HG03520 (cell line): ENCODE data around the gene EBPL.
"Not testable (repeated sequence)": the region's sequence is repeated elsewhere in the genome, so short reads cannot be mapped to it uniquely, and the experiment has no call there.

Experiments used
- ATAC-seq: cut with Tn5 transposase; IDR thresholded peaks from one replicate; pipeline ENCODE4 v1.9.1; 2021; ENCODE audit warnings: mild to moderate bottlenecking, moderate library complexity; ENCODE audit not compliant: unreplicated experiment

EBPL gene

DNA sequence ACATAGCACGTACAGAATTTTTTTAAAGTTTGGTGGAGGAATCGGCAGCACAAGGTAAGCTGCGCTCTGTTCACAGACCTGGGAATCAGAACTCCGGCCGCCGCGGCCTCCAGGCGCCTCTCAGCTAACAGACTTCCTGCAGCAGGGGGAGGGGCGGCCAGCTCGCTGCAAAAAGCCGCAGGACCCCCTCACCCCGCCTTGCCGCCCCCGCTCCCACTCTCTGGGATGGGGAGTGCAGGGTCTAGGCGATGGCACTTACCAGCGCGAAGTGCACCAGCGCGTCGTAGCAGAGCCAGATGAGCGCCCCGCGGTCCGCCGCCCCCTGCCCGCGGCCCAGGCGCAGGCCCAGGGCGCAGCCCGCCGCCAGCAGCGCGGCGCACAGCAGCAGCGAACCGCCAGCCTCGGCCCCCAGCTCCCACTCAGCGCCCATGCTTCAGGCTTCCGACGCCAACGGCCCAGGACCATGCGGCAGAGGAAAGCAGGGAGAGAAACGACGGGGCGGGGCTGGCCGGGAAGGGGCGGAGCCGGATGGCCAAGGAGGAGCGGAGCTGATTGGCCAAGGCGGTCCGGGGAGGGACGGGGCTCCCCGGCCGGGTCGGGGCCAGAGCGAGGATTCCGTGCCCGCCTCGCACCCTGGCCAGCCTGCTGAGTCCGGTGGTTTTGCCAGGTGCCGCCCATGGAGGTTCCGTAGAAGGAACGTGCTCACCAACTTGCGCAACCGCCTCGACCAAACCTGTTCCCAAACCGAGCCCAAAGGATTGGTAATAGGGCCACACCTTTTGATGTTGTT is at the start of gene EBPL:
Gene EBPL (minus strand): TSS at position 492 of the 790 bp plus-strand sequence. CDS start 62 bp downstream, at position 430.
- ATAC-seq, result peak; percentile 96

DNA sequence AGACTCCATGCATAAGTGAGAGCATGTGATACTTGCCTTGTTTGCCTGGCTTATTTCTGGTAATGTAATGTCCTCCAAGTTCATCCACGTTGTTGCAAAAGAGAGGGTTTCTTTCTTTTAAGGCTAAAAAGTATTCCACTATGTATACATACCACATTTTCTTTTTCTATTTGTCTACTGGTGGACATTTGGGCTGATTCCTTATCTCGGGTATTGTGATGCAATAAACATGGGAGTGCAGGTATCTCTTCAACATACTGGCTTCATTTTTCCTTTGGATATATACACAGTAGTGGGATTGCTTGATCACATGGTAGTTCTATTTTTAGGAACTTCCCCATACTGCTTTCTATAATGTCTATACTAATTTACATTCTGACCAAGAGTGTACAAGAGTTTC is 49.6 kb upstream of the EBPL start:
- no peak for ATAC-seq

DNA sequence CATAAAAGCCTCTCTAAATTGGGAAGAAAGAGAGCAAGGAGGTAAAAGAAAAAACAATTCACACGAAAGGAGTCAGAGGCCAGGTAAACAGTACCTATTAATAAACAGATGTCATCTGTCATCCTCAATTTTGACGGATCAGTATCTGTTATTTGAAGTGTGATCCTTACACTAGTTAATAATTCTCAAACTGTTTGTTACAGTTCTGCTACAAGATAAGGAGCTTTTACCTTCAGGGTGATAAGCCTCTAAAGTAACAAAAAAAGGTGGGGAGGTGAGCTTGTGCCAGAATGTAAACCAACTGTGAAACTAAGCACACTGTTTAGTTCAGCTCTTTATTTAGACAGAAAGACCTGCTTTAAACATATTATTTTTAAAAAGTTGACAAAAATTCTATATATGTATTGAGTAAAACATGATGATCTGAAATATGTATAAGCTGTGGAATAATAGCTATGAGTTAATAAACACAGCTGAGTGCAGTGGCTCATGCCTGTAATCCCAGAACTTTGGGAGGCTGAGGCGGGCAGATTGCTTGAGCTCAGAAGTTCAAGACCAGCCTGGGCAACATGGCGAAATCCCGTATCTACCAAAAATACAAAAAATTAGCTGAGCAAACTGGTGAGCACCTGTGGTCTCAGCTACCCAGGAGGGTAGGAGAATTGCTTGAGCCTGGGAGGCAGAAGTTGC is 48.4 kb upstream of the EBPL start:
- no peak for ATAC-seq

DNA sequence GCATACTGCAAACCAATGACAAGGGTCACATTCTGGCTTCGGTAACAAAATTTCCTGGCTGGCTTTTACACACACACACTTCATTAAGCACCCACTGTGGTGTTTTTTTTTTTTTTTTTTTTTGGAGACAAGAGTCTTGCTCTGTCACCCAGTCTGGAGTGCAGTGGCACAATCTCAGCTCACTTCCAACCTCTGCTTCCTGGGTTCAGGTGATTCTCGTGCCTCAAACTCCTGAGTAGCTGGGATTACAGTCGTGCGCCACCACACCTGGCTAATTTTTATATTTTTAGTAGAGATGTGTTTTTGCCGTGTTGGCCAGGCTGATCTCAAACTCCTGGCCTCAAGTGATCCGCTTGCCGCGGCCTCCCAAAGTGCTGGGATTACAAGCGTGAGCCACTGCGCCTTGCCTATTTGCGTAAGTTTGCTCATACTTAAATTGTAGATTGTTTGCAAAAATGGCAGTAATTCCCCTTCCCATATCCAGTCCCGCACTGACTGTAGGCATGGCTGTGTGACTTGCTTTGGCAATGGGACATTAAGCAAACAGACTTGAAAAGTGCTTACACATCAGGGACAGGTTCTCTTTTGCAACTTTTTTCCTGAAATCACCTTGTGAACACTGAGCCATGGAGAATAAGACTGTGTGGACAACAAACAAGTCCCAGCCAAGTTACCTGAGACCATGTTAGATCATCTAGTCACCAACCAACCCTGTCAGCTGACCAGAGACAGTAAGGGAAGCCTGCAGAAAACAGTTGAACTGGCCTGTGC is 42.1 kb upstream of the EBPL start:
- ATAC-seq, result no peak

DNA sequence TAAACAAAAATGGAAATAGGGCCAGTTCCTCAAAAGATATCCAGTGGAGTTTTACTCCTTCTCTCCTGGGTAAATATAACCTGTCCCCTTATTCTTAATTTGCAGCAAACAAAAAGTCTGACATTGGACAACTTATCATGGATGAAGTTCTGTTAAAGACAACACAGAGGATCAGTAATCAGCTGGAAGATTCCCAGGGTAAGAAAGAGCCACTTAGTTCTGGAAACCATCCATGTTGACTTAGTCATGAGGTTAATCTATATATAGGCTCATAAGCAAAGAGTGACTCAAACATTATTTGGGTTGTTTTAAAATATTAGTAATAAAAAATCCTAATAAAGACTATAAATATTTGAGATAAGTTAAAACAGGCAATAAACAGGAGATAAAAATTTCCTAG is 40.5 kb upstream of the EBPL start:
- no peak for ATAC-seq

DNA sequence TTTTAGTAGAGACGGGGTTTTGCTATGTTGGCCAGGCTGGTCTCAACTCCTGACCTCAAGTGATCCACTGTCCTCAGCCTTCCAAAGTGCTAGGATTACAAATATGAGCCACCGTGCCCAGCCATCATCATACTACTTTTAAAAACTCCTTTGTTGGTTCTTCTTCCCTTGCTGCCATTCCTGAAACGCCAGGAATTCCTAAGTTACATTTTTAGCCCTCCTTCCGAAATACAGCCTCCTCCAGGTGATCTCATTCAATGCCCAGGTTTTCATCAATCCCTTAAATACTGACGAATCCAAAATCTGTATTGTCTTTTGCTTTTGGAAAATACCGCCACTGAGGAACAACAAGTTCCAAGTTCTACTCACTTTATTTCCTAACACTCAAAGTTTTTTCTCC is 25.3 kb upstream of the EBPL start:
- ATAC-seq, result no peak

DNA sequence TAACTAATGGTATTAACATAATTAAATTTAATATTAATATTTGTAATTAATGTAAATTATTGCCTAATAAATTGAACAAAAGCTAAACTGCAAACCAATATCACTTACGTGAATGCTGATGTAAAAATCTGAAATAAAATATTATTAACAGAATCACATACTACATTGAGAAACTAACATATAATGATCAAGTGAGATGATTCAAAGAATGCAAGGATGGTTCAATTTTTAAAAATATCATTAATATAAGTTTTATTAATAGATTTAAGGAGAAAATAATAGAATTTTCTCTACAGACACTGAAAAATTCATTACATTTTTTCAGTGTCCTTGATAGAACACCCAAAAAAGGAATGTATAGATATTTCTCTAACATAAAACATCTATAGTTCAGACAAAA is 23.5 kb upstream of the EBPL start:
- no peak for ATAC-seq

DNA sequence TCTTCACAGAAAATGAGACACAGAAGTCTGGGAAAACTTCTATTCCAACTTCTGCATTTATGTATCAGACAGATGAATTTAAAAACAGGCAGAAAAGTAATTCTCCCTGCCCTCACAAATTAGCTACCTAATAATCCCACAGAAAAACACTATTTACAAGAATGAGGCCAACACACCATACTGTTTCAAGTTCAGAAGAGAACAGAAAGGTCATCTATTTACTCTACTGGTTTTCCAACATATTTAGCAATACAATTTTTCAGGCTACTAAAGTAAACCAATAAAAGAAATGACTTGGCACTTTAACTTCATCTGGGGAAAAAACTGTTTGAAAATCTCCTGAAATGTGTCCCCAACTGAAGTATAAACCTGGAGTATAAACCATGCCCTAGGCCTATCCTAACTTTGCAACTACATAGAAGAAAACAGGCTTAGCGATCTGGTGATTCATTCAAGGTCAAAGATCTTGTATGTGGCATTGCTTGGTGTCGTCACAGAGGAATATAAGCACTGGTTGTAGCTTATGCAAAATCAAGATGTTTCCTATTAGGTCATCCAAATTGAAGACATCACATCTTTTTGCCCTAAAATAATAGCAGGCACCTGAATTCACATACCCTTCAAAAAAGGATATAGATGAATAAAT is 20.1 kb upstream of the EBPL start:
- ATAC-seq, result no peak

DNA sequence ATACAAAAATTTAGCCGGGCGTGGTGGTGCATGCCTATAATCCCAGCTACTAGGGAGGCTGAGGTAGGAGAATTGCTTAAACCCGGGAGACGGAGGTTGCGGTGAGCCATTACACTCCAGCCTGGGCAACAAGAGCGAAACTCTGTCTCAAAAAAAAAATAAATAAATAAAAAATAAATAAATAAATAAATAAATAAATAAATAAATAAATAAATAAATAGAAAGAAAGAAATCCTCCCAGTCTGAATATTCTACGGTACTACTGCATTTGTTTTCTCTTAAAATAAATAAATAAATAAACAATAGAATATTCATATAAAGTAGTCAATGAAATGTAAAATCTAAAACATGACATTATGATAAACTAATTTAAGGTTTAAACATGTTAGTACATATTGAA is 13.0 kb upstream of the EBPL start:
- ATAC-seq, result not testable (repeated sequence)

DNA sequence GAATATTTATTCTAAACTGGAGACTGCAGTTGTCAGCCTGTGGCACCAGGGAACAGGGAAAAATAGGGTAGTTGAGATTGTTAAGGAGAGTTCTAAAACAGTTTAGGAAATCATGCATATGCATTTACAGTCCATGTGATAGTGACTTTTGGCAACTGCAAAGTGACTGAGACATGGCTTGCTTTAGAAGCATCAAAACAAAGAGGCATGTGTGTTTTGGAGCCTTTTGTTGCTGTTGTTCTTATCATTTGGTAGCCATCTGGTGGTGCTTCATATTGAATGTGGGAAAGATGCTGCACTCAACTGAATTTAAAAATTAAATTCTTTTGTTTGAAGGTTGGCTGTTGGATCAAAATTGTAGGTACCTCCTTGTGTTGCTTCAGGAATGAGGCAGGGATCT is 10.2 kb upstream of the EBPL start:
- ATAC-seq, result no peak

DNA sequence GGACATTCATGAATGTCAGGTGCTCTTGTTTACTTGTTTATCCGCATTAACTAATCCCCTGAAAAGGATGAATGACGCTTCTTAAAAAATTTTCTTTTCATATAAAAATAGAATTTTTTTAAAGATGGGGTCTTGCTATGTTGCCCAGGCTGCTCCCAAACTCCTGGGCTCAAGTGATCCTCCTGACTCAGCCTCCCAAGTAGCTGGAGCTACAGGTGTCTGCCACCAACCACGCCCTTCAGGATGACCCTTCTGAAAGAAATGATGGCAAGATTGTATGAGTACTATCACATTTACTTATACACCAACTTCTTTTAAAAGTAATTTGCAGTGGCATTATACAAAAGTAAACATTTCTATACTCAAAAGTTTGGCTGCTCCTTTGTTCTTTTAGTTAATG is 6.2 kb upstream of the EBPL start:
- ATAC-seq, result no peak

DNA sequence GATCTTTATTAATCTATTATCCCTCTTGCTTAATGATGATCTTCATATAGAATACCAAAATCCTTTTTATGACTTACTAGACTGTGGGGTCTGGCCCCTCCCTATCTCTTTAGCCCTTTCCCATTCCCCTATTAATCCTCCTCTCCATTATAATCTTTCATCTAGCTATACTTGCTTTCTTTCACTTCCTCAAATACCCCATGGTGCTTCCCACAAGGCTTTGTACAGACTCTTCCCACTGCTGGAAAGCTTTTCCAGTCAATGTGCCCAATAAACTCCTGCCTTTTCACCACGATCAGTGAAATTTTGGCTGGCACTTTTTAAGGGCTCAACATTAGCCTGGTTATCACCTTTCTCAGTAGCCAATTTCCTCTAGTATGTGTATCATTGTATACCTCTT is 3.2 kb upstream of the EBPL start:
- ATAC-seq, result no peak

DNA sequence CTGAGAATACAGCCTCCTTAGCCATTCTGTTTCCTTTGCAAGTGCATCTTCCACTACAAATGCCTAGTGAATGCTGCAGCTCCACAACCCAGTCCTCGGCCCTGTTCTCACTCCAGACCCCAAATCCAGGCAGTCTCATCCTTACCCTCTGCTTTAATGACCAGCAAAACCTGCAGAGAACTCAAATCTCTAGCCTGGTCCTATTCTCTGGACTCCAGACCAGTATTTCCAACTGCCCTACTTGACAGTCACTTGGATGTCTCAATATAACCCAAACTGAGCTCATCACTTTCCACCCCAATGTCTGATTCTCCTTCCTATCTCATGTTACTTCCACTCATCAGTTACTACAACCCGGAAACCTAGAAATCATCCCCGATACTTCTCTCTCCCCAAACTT is 2.6 kb upstream of the EBPL start:
- ATAC-seq, result no peak

DNA sequence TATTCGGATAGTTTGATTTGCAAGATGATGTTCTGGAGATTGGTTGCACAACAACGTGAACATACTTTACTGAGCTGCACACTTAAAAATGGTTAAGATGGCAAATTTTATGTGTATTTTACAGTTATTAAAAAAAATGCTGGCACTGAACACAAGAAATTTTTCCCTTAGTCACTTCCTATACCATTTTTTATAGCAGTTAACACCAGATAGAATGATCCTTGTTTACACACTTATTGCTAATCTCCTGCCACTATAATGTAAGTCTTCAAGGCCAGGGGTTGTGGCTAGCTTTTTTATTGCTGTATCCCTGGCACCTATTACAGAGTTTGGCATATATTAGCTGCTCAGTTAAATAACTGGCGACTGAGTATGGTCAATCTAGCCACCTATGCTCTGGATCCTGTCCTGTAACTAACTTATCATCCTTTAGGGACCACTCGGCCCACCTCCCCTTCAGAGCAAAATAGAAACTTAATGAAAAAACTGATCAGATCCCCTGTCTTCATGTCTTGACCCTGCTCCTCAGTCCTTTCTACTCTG is 2.0 kb upstream of the EBPL start:
- no peak for ATAC-seq

DNA sequence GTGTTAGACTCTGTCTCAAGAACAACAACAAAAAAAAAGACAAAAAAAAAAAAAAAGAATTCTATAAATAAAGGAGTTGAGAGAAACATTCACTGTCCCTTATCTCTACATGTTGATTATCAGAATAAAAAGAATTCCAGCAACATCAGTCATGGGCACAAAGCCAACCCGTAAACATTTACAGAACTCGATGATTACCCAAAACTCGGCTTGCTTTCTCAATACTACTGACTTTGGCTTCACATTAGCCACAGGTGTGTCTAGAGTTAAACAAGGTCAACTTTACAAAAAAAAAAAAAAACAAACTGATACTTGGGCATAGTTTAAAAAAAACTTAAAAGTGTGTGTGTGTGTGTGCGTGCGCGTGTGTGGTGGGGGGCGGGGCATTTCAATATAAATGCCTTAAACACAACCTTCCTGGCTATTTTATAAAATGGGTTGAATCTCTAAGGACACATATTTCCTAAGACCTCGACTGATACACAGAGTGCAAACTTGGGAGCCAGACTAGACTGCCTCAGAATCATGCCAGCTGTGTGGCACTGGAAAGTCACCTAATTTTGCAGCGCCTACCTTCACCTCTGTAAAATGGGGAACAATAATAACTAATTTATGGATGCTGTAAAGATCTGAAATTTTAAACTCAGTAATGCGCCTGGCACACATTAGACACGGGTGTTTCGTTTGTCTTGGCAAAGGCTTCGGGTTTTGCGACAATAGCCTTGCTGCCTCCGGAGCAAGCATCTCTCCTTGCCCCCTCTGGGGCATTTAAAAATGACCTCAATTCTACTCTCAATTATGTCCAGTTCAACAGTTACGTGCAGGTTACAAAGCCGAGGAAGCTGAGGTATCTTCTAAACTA is 922 bp downstream of the EBPL start:
- peak; percentile 22 for ATAC-seq

DNA sequence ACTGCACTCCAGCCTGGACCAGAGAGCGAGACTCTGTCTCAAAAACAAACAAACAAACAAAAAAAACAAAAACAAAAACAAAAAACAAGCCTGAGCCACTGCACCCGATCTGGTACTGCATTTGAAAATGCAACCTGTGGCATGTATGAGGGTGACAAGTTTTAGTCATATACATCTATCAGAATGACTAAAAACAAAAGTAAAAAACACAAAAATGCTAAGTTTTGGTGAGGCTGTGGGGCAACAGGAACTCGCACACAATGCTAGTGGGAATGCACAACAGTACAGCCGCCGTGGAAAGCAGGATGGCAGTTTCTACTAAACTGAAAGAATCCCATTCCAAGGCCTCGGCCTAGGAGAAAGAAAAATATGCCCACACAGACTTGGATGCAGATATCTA is 7.8 kb downstream of the EBPL start:
- no peak for ATAC-seq

DNA sequence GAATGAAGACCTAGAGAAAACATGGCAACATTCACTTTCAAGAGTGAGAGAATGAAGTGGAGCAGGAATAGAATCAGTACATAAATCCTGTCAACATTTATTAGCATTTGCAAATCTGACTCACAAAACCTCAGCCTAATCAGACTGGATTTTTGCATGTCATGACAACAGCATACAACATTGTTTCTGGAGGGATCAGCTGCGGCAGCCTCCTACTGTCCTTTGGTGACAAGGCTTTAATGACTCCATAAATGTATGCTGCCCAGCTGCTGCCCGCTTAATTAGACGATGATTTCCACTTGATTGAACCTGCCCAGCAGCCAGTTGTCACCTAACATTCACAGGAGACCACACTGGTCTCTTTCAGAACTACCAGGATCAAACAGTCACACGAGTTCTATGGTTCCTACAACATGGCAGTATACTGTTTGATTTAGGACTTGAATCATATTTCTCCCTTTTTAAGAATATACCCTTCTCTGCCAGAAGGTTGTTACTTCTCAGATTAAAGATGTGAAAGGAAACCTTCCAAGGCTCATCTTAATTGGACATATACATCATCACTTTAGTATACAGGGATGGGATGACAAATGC is 9.3 kb downstream of the EBPL start:
- ATAC-seq, result no peak

DNA sequence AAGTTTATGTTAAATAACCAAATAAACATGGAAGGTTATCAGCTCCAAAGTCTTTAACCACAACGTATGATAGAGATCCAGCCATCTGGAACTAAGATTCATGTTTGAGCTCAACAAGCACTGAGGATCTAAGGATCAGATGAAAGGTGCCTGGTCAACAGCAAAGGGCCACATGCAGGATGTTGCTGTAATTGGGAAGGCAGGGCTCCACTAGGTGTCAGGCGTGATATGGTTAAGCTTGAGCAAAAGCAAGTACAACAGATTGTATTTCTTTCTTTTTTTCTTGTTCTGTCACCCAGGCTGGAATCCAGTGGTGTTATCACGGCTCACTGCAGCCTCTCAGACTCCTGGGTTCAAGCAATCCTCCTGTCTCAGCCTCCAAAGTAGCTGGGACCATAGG is 12.0 kb downstream of the EBPL start:
- ATAC-seq, result no peak

DNA sequence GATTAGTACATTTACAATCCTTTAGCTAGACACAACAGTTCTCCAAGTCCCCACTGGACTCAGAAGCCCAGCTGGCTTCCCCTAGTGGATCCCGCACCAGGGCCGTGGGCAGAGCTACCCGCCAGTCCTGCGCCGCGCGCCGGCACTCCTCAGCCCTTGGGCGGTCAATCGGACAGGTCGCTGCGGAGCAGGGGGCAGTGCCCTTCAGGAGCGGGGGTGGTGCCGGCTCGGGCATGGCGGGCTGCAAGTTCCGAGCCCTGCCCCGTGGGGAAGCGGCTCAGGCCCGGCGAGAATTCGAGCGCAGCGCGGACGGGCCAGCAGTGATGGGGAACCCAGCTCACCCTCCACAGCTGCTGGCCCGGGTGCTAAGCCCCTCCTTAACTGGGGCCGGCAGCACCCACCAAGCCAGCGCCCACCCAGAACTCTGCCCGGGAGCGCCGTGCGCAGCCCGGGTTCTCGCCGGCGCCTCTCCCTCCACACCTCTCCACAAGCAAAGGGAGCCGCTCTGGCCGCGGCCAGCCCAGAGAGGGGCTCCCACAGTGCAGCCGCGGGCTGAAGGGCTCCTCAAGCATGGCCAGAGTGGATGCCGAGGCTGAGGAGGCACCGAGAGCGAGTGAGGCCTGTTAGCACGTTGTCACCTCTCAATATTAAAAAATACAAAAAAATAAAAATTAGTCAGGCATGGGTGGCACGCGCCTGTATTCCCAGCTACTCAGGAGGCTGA is 12.9 kb downstream of the EBPL start:
- ATAC-seq, result no peak
